Vagina (tissue), 2 donors: ENCODE results near the gene GDF7. TPM values are rescaled to one million over a fixed set of nuclear protein-coding genes. Genes with fewer than 3 reads are reported as not detected.

Experiments used
- DNase-seq, 2 donors: peaks; one replicate each; pipeline ENCODE4 v3.0.0-alpha.2; 2017; ENCODE audit errors: extremely low spot score in 2 of 2
- H3K27ac ChIP-seq: fragments of 200-600 bp; sonication (generic); one replicate; pipeline ENCODE4 v1.5.1; 2019
- H3K27me3 ChIP-seq: fragments of 200-600 bp; sonication (generic); one replicate; pipeline ENCODE4 v1.5.1; 2019
- H3K36me3 ChIP-seq, 2 donors: fragments of 200-600 bp; sonication (generic); one replicate each; pipeline ENCODE4 v1.5.1; 2017 to 2019
- H3K4me1 ChIP-seq: fragments of 200-600 bp; sonication (generic); one replicate; pipeline ENCODE4 v1.5.1; 2019
- H3K4me3 ChIP-seq, 2 donors: fragments of 200-600 bp; sonication (generic); 1 replicate in 1 of 2; 2 replicates in 1 of 2; pipeline ENCODE4 v1.5.1; 2016 to 2019
- H3K9me3 ChIP-seq: fragments of 200-600 bp; sonication (generic); one replicate; pipeline ENCODE4 v1.5.1; 2019
- CTCF ChIP-seq, 3 experiments: fragments of 450-650 bp in 2 of 3; fragments of 200-600 bp in 1 of 3; sonication (generic) in 1 of 3; IDR thresholded peaks; one replicate each; pipeline ENCODE4 v1.5.1; 2017 to 2019; ENCODE audit warnings: antibody characterized with exemption in 3 of 3, mild to moderate bottlenecking in 2 of 3, moderate library complexity in 2 of 3
- POLR2A ChIP-seq, 2 donors: fragments of 450-650 bp; IDR thresholded peaks; one replicate each; pipeline ENCODE4 v1.6.1; 2017; ENCODE audit warnings: antibody characterized with exemption in 2 of 2, mild to moderate bottlenecking in 2 of 2, moderate library complexity in 2 of 2
- POLR2AphosphoS5 ChIP-seq, 2 donors: sonication (generic); formaldehyde crosslinking; IDR thresholded peaks; one replicate each; pipeline ENCODE4 v1.9.0; 2017; ENCODE audit warnings: antibody characterized with exemption in 2 of 2, mild to moderate bottlenecking in 2 of 2, low read depth in 1 of 2; ENCODE audit not compliant: insufficient read depth in 1 of 2
- intact Hi-C: fragments of 100-400 bp; cut with DNase I; formaldehyde crosslinking; loops from one replicate; pipeline ENCODE4 v1.15.1; 2023
- total RNA-seq: library from RNA; depleted of rRNA; stranded (reverse); fragments of >200 nt; gene quantifications from one replicate; pipeline ENCODE4 v1.2.3, GENCODE V29; 2016

Gene GDF7
- total RNA-seq, 1 donor from 2014 or later, result 9.3 TPM

- H3K4me3 ChIP-seq, result no peak overlapping the region
These were observed 31.0 kb upstream of the GDF7 start for GRCh38 chr2:20635675-20636584.

GRCh38 chr2:20637147-20637546 lies 29.8 kb upstream of the GDF7 start:
- DNase-seq, result no peak
- Histone ChIP-seq H3K4me1 (peaks cover 53% of the 10 kb centered on the region), H3K9me3 (no peaks in the 10 kb centered on the region), H3K36me3 (peaks cover 0 to 16% of the 10 kb centered on the region in 2 donors), H3K4me3 (no peak overlapping the region), H3K27ac (peak overlapping the region; percentile 81), H3K27me3 (no peaks in the 10 kb centered on the region)
- intact Hi-C loops, result loop anchor here (5.0 kb wide), 2 partner anchors 215 to 255 kb away; no protein-coding TSS in a partner anchor
- peak in 1 of 2 donors; percentile 27 for TF ChIP-seq POLR2AphosphoS5 (IDR thresholded peaks at IDR 0.05; ENCODE audit: insufficient read depth in 1 of 2, low read depth in 1 of 2)
- no peak for TF ChIP-seq POLR2A (IDR thresholded peaks at IDR 0.05)
- no peak for TF ChIP-seq CTCF (IDR thresholded peaks at IDR 0.05)

More at GRCh38 chr2:20635675-20636584, 31.0 kb upstream of the GDF7 start:
- peaks cover 0 to 12% of the 10 kb centered on the region in 2 donors for H3K36me3 ChIP-seq
- H3K27me3 ChIP-seq, result no peaks in the 10 kb centered on the region
- H3K4me1 ChIP-seq, result peaks cover 43% of the 10 kb centered on the region
- peak overlapping the region; percentile 81 for H3K27ac ChIP-seq
- no peaks in the 10 kb centered on the region for H3K9me3 ChIP-seq
- DNase-seq, result no peak
- TF ChIP-seq CTCF (IDR thresholded peaks at IDR 0.05) (peak; percentile 36 to 96 (median 69)), POLR2AphosphoS5 (IDR thresholded peaks at IDR 0.05; ENCODE audit: insufficient read depth in 1 of 2, low read depth in 1 of 2) (peak; percentile 72 to 88), POLR2A (IDR thresholded peaks at IDR 0.05) (no peak)
- intact Hi-C loops, result loop anchor here (1.0 to 5.0 kb wide), 3 partner anchors 193 to 254 kb away; no protein-coding TSS in a partner anchor

- Histone ChIP-seq H3K27me3 (no peaks in the 10 kb centered on the region), H3K27ac (peak overlapping the region; percentile 81), H3K9me3 (no peaks in the 10 kb centered on the region), H3K4me1 (peaks cover 58% of the 10 kb centered on the region), H3K36me3 (peaks cover 0 to 16% of the 10 kb centered on the region in 2 donors), H3K4me3 (no peak overlapping the region)
- intact Hi-C loops, result loop anchor here (5.0 kb wide), 2 partner anchors 216 to 256 kb away; no protein-coding TSS in a partner anchor
- TF ChIP-seq CTCF (IDR thresholded peaks at IDR 0.05), result no peak
- no peak for TF ChIP-seq POLR2AphosphoS5 (IDR thresholded peaks at IDR 0.05; ENCODE audit: insufficient read depth in 1 of 2, low read depth in 1 of 2)
- no peak for TF ChIP-seq POLR2A (IDR thresholded peaks at IDR 0.05)
- no peak for DNase-seq
These were observed 28.9 kb upstream of the GDF7 start for GRCh38 chr2:20638014-20638413.

- H3K36me3 ChIP-seq, result peaks cover 0 to 19% of the 10 kb centered on the region in 2 donors
- DNase-seq, result no peak
- H3K27me3 ChIP-seq, result no peaks in the 10 kb centered on the region
- no peaks in the 10 kb centered on the region for H3K9me3 ChIP-seq
- no peak overlapping the region for H3K4me3 ChIP-seq
- intact Hi-C loops, result loop anchor here (5.0 kb wide), 2 partner anchors 217 to 257 kb away; no protein-coding TSS in a partner anchor
- no peak for TF ChIP-seq POLR2AphosphoS5 (IDR thresholded peaks at IDR 0.05; ENCODE audit: insufficient read depth in 1 of 2, low read depth in 1 of 2)
- TF ChIP-seq CTCF (IDR thresholded peaks at IDR 0.05), result no peak
- no peak for TF ChIP-seq POLR2A (IDR thresholded peaks at IDR 0.05)
- H3K4me1 ChIP-seq, result peaks cover 50% of the 10 kb centered on the region
- no peak overlapping the region for H3K27ac ChIP-seq
These were observed 28.1 kb upstream of the GDF7 start for GRCh38 chr2:20638646-20639430.
